ENCODE data around the gene POLE3.

Gene POLE3

DNA sequence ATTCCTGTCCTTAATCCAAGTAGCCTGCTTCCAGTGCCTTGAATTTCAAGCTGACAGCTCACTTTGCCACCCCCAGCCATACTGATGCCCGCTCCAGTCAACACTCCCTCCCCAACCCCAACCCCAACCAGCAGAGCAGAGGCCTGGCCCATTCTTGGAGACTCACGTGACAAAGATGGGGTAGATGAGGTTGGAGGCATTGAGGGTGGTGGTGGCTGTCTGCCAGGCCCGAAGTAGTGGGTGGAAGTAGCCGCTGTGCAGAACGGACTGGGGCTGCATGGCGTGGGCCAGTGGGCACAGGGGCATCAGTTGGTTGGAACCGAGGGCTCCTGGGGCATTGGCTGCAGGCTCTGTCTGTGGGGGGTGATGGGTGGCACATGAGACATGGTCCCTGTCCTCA lies 17.2 kb downstream of the POLE3 start:
- Histone ChIP-seq H3K27ac (replicated peaks) (no peak overlapping the region), H3K27me3 (ENCODE audit: insufficient read depth, poor library complexity, severe bottlenecking) (no peaks in the 10 kb centered on the region), H3K4me3 (replicated peaks; ENCODE audit: insufficient read depth, low read length) (no peak overlapping the region)
- no peak for DNase-seq (ENCODE audit: low read depth in 1 of 2, low spot score in 1 of 2)
- TF ChIP-seq POLR2AphosphoS5 (IDR thresholded peaks at IDR 0.05; ENCODE audit: low read depth), result no peak
- TF ChIP-seq, protein P1, sequence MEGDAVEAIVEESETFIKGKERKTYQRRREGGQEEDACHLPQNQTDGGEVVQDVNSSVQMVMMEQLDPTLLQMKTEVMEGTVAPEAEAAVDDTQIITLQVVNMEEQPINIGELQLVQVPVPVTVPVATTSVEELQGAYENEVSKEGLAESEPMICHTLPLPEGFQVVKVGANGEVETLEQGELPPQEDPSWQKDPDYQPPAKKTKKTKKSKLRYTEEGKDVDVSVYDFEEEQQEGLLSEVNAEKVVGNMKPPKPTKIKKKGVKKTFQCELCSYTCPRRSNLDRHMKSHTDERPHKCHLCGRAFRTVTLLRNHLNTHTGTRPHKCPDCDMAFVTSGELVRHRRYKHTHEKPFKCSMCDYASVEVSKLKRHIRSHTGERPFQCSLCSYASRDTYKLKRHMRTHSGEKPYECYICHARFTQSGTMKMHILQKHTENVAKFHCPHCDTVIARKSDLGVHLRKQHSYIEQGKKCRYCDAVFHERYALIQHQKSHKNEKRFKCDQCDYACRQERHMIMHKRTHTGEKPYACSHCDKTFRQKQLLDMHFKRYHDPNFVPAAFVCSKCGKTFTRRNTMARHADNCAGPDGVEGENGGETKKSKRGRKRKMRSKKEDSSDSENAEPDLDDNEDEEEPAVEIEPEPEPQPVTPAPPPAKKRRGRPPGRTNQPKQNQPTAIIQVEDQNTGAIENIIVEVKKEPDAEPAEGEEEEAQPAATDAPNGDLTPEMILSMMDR (IDR thresholded peaks at IDR 0.05; ENCODE audit: insufficient read depth, low read length), result no peak
- no peak for TF ChIP-seq SPI1 (IDR thresholded peaks at IDR 0.05; ENCODE audit: borderline replicate concordance, low read depth)
- TF ChIP-seq, protein P2, sequence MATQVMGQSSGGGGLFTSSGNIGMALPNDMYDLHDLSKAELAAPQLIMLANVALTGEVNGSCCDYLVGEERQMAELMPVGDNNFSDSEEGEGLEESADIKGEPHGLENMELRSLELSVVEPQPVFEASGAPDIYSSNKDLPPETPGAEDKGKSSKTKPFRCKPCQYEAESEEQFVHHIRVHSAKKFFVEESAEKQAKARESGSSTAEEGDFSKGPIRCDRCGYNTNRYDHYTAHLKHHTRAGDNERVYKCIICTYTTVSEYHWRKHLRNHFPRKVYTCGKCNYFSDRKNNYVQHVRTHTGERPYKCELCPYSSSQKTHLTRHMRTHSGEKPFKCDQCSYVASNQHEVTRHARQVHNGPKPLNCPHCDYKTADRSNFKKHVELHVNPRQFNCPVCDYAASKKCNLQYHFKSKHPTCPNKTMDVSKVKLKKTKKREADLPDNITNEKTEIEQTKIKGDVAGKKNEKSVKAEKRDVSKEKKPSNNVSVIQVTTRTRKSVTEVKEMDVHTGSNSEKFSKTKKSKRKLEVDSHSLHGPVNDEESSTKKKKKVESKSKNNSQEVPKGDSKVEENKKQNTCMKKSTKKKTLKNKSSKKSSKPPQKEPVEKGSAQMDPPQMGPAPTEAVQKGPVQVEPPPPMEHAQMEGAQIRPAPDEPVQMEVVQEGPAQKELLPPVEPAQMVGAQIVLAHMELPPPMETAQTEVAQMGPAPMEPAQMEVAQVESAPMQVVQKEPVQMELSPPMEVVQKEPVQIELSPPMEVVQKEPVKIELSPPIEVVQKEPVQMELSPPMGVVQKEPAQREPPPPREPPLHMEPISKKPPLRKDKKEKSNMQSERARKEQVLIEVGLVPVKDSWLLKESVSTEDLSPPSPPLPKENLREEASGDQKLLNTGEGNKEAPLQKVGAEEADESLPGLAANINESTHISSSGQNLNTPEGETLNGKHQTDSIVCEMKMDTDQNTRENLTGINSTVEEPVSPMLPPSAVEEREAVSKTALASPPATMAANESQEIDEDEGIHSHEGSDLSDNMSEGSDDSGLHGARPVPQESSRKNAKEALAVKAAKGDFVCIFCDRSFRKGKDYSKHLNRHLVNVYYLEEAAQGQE (IDR thresholded peaks at IDR 0.05; ENCODE audit: insufficient replicate concordance, low read depth), result no peak
- no peak for TF ChIP-seq GABPA (IDR thresholded peaks at IDR 0.05; ENCODE audit: low read depth)

DNA sequence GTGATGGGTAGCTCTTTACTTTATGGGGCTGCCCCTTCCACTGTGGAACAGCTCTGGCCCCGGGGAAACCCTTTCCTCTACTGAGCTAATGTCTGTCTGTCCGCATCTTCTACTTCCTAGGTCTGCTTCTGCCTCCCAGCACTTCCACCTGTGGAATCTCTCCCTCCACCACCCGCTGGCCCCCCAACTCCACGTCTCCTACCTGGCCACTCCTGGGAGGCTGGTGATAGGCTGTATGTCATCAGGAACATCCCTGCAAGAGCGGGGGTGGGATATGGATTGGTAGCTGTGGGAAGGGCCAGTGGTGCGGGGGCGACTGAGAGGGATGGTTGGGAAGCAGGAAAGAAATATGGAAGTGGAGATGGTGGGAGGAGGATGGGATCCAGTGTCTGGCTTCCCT lies 18.6 kb downstream of the POLE3 start:
- Histone ChIP-seq H3K27me3 (ENCODE audit: insufficient read depth, poor library complexity, severe bottlenecking) (no peaks in the 10 kb centered on the region), H3K27ac (replicated peaks) (no peak overlapping the region), H3K4me3 (replicated peaks; ENCODE audit: insufficient read depth, low read length) (no peak overlapping the region)
- TF ChIP-seq GABPA (IDR thresholded peaks at IDR 0.05; ENCODE audit: low read depth) (no peak), SPI1 (IDR thresholded peaks at IDR 0.05; ENCODE audit: borderline replicate concordance, low read depth) (no peak), POLR2AphosphoS5 (IDR thresholded peaks at IDR 0.05; ENCODE audit: low read depth) (no peak)
- TF ChIP-seq, protein P2 (IDR thresholded peaks at IDR 0.05; ENCODE audit: insufficient replicate concordance, low read depth), result no peak
- TF ChIP-seq, protein P1 (IDR thresholded peaks at IDR 0.05; ENCODE audit: insufficient read depth, low read length), result no peak
- no peak for DNase-seq (ENCODE audit: low read depth in 1 of 2, low spot score in 1 of 2)

DNA sequence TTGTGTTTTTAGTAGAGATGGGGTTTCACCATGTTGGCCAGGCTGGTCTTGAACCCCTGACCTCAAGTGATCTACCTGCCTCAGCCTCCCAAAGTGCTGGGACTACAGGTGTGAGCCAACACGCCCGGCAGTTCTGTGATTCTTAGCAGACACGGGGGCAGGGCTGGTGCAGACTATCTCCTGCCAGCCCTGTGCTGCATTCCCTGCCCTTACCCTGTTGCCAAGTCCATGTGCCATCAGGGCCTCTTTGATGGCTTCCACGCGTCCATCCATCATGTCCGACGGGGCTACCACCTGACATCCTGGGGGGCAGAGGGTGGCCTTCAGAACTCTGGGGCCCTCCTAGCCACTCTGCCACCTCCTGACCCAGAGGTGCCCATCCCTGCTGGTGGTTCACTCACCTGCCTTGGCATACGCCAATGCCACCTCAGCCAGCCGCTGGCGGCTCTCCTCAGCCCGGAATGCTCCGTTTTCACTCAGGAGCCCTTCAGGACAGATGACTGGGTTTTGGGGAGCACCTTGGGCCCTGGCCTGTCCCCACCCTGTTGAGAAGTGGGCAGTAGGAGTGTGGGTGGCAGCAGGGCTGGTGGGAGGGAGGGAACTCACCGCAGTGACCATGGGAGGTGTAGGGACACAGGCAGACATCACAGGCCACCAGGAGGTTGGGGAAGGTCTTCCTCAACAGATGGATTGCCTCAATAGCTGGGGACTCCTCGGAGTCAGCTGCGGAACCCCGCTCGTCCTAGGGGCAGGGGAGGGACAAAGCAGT lies 20.1 kb downstream of the POLE3 start:
- DNase-seq (ENCODE audit: low read depth in 1 of 2, low spot score in 1 of 2), result no peak
- H3K4me3 ChIP-seq (replicated peaks; ENCODE audit: insufficient read depth, low read length), result no peak overlapping the region
- H3K27ac ChIP-seq (replicated peaks), result no peak overlapping the region
- TF ChIP-seq GABPA (IDR thresholded peaks at IDR 0.05; ENCODE audit: low read depth) (no peak), POLR2AphosphoS5 (IDR thresholded peaks at IDR 0.05; ENCODE audit: low read depth) (no peak), SPI1 (IDR thresholded peaks at IDR 0.05; ENCODE audit: borderline replicate concordance, low read depth) (no peak)
- TF ChIP-seq, protein P2 (IDR thresholded peaks at IDR 0.05; ENCODE audit: insufficient replicate concordance, low read depth), result no peak
- TF ChIP-seq, protein P1 (IDR thresholded peaks at IDR 0.05; ENCODE audit: insufficient read depth, low read length), result no peak
- H3K27me3 ChIP-seq (ENCODE audit: insufficient read depth, poor library complexity, severe bottlenecking), result no peaks in the 10 kb centered on the region

All from HL-60 (cell line).